Measurements from ENCODE around the gene EVA1B. TPM values are rescaled to one million over a fixed set of nuclear protein-coding genes. Genes with fewer than 3 reads are reported as not detected.

The EVA1B gene
- total RNA-seq, 1 experiment from 2014 or later: 5.5 TPM

DNA sequence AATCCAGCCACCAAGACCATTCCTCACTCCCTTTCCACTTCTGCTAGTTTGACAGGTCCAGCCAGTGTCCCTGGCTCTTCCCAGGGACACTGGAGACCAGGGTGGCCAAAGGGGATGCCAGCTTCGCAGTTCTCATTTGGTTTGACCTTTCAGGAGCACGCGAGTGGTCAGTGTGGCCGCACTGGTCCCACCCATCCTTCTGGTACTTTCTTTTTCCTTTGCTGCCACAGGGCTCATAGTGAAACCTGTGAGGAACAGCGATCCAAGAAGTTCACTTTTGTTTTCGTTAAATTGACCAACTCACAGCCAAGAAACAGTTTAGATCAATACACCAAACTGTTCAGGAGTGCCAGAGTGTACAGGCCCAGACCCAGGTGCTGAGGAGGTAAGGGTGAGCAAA, 14.4 kb upstream of the EVA1B start:
- no peak overlapping the region for H3K14ac ChIP-seq (ENCODE audit: insufficient read depth, low read length)
- H3T11ph ChIP-seq (ENCODE audit: low read length): no peak overlapping the region
- H3K27ac ChIP-seq (ENCODE audit: insufficient read length, low read depth, low read length): no peak overlapping the region
- peak overlapping the region in 1 of 3 experiments; percentile 35; a peak in 3 of 7 replicates for H3K27ac Mint-ChIP-seq
- peaks cover 3 to 9% (median 8%) of the 10 kb centered on the region in 3 experiments; a peak in 3 of 7 replicates for H3K36me3 Mint-ChIP-seq (ENCODE audit: insufficient read depth in 1 of 3, low read depth in 3 of 3)
- no peak overlapping the region for H3K4me3 Mint-ChIP-seq
- no peak overlapping the region for H3K18ac ChIP-seq (ENCODE audit: insufficient read length, low read depth, low read length)
- no peak overlapping the region for H3K23ac ChIP-seq (ENCODE audit: insufficient read length, low read depth, low read length)
- H2AK5ac ChIP-seq (ENCODE audit: insufficient read length, low read length): no peak overlapping the region
- H4K91ac ChIP-seq (ENCODE audit: insufficient read length, low read depth, low read length): no peak overlapping the region
- no peak overlapping the region for H3K4me2 ChIP-seq (ENCODE audit: insufficient read depth, insufficient read length, low read length)
- H3K9me3 ChIP-seq (ENCODE audit: control insufficient read depth, low read depth, low read length): no peaks in the 10 kb centered on the region
- H3K4me1 ChIP-seq (ENCODE audit: insufficient read depth, low read length): no peaks in the 10 kb centered on the region
- no peak overlapping the region for H2BK20ac ChIP-seq (ENCODE audit: low read depth, low read length, poor library complexity, severe bottlenecking)
- no peaks in the 10 kb centered on the region for H4K20me1 ChIP-seq (ENCODE audit: control insufficient read depth, insufficient read depth, insufficient read length)
- WGBS (ENCODE audit: extremely low coverage, insufficient read length, low lambda C conversion rate): no CpG with 5 or more reads among the region's 6 CpGs
- no peaks in the 10 kb centered on the region for H3K4me1 Mint-ChIP-seq
- no peak overlapping the region for H2AFZ ChIP-seq (ENCODE audit: low read length)
- H3K79me2 ChIP-seq (ENCODE audit: insufficient read depth, low read length): no peaks in the 10 kb centered on the region
- H2BK120ac ChIP-seq (ENCODE audit: low read depth, low read length, poor library complexity, severe bottlenecking): no peak overlapping the region
- H4K8ac ChIP-seq (replicated peaks; ENCODE audit: insufficient read length, low read depth, low read length): no peak overlapping the region
- no peak overlapping the region for H2BK15ac ChIP-seq (ENCODE audit: low read depth, low read length)
- peaks cover 1% of the 10 kb centered on the region for H3K27me3 Mint-ChIP-seq (ENCODE audit: low read depth)
- no peak overlapping the region for H2BK12ac ChIP-seq (ENCODE audit: insufficient read length, low read depth, low read length)
- H3K23me2 ChIP-seq (ENCODE audit: insufficient read length, low read depth, low read length, poor library complexity, severe bottlenecking): no peaks in the 10 kb centered on the region
- TF ChIP-seq, protein P1, sequence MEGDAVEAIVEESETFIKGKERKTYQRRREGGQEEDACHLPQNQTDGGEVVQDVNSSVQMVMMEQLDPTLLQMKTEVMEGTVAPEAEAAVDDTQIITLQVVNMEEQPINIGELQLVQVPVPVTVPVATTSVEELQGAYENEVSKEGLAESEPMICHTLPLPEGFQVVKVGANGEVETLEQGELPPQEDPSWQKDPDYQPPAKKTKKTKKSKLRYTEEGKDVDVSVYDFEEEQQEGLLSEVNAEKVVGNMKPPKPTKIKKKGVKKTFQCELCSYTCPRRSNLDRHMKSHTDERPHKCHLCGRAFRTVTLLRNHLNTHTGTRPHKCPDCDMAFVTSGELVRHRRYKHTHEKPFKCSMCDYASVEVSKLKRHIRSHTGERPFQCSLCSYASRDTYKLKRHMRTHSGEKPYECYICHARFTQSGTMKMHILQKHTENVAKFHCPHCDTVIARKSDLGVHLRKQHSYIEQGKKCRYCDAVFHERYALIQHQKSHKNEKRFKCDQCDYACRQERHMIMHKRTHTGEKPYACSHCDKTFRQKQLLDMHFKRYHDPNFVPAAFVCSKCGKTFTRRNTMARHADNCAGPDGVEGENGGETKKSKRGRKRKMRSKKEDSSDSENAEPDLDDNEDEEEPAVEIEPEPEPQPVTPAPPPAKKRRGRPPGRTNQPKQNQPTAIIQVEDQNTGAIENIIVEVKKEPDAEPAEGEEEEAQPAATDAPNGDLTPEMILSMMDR (conservative IDR thresholded peaks at IDR 0.05): no peak
- H3K9me3 Mint-ChIP-seq: no peaks in the 10 kb centered on the region
- no peak overlapping the region for H3K9ac ChIP-seq (ENCODE audit: extremely low read depth, insufficient read length, low read length)
- no peak overlapping the region for H3K56ac ChIP-seq (ENCODE audit: insufficient read length, low read depth, low read length)
- no peaks in the 10 kb centered on the region for H3K79me1 ChIP-seq (ENCODE audit: insufficient read depth, low read depth, low read length, poor library complexity, severe bottlenecking)
- H2BK5ac ChIP-seq (ENCODE audit: insufficient read length, low read length): no peak overlapping the region
- H3K4ac ChIP-seq (ENCODE audit: low read depth, low read length): no peak overlapping the region
- H4K5ac ChIP-seq (ENCODE audit: insufficient read length, low read depth, low read length): no peak overlapping the region
- H3K27me3 ChIP-seq (ENCODE audit: insufficient read depth, low read length): no peaks in the 10 kb centered on the region
- no peak for DNase-seq

All from H9 (cell line).